ENCODE measurements around the gene CEP152.

The CEP152 gene

DNA sequence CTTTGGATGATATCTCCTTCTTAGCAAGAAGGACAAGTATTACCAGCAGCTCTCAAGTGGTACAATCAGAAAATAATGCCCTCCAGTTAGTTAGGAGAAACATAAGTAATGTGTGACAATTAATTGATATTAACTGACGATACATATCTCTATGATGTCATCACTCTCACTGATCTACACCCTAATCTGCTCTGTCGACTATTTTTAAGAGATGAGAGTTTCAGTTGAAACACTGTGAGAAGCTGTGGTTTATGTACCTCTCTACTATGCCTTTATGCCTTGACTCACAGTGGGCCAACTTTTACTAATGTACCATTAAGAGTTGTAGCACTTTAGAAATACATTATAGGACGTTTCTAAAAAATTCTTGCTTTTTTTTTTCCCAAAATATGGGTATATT is 8.6 kb downstream of the CEP152 start:
- TF ChIP-seq FOXM1 (IDR thresholded peaks at IDR 0.05; ENCODE audit: borderline replicate concordance, low read depth), result no peak
- TF ChIP-seq TAF1 (IDR thresholded peaks at IDR 0.05; ENCODE audit: low read depth), result no peak
- TF ChIP-seq, protein P1, sequence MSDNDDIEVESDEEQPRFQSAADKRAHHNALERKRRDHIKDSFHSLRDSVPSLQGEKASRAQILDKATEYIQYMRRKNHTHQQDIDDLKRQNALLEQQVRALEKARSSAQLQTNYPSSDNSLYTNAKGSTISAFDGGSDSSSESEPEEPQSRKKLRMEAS (IDR thresholded peaks at IDR 0.05), result no peak
- no peak for TF ChIP-seq CEBPB (IDR thresholded peaks at IDR 0.05)
- TF ChIP-seq EP300 (IDR thresholded peaks at IDR 0.05; ENCODE audit: borderline replicate concordance), result no peak
- TF ChIP-seq RAD21 (IDR thresholded peaks at IDR 0.05; ENCODE audit: low read depth), result no peak
- TF ChIP-seq, protein P2, sequence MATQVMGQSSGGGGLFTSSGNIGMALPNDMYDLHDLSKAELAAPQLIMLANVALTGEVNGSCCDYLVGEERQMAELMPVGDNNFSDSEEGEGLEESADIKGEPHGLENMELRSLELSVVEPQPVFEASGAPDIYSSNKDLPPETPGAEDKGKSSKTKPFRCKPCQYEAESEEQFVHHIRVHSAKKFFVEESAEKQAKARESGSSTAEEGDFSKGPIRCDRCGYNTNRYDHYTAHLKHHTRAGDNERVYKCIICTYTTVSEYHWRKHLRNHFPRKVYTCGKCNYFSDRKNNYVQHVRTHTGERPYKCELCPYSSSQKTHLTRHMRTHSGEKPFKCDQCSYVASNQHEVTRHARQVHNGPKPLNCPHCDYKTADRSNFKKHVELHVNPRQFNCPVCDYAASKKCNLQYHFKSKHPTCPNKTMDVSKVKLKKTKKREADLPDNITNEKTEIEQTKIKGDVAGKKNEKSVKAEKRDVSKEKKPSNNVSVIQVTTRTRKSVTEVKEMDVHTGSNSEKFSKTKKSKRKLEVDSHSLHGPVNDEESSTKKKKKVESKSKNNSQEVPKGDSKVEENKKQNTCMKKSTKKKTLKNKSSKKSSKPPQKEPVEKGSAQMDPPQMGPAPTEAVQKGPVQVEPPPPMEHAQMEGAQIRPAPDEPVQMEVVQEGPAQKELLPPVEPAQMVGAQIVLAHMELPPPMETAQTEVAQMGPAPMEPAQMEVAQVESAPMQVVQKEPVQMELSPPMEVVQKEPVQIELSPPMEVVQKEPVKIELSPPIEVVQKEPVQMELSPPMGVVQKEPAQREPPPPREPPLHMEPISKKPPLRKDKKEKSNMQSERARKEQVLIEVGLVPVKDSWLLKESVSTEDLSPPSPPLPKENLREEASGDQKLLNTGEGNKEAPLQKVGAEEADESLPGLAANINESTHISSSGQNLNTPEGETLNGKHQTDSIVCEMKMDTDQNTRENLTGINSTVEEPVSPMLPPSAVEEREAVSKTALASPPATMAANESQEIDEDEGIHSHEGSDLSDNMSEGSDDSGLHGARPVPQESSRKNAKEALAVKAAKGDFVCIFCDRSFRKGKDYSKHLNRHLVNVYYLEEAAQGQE (IDR thresholded peaks at IDR 0.05; ENCODE audit: low read depth), result no peak
- no peak for TF ChIP-seq YY1 (IDR thresholded peaks at IDR 0.05; ENCODE audit: low read depth)
- TF ChIP-seq, protein P3, sequence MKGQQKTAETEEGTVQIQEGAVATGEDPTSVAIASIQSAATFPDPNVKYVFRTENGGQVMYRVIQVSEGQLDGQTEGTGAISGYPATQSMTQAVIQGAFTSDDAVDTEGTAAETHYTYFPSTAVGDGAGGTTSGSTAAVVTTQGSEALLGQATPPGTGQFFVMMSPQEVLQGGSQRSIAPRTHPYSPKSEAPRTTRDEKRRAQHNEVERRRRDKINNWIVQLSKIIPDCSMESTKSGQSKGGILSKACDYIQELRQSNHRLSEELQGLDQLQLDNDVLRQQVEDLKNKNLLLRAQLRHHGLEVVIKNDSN (IDR thresholded peaks at IDR 0.05), result no peak
- TF ChIP-seq EGR1 (IDR thresholded peaks at IDR 0.05), result no peak
- no peak for TF ChIP-seq ZBTB7A (IDR thresholded peaks at IDR 0.05; ENCODE audit: low read depth)
- TF ChIP-seq TCF12 (IDR thresholded peaks at IDR 0.05; ENCODE audit: low read depth), result no peak
- no peak for TF ChIP-seq NFIC (IDR thresholded peaks at IDR 0.05)
- no peak for TF ChIP-seq CREB1 (IDR thresholded peaks at IDR 0.05; ENCODE audit: low read depth)

DNA sequence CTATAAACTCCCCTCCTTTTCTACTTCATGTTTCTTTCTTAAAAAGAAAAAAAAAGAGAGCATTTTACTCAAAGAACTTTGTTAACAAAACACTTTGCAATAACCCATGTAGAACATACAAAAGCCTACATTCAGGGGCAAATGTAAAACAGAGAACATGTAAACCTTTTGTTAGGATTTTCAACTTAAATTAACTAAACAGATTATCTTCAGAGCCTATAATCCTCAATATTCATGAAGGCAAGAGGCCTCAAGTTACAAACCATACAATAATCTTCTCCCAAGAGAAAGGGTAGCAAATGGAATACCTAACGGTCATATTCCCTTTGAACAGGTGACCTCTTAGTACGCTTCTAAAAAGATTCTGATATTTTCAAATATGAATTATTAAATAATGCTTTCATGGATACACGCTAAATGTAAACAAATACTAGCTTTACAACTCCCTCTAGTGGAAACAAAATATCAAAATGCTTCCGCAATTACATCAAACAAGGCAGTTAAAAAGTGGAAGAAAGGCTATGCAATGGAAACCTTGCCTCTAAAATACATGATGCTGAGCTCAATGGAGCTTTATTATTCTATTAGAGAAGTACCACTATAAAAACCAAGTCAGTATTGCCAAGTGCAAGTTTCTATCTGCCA is 9.9 kb downstream of the CEP152 start:
- TF ChIP-seq EP300 (IDR thresholded peaks at IDR 0.05; ENCODE audit: borderline replicate concordance) (no peak), RAD21 (IDR thresholded peaks at IDR 0.05; ENCODE audit: low read depth) (peak; percentile 41)

- no peak for TF ChIP-seq FOXM1 (IDR thresholded peaks at IDR 0.05; ENCODE audit: borderline replicate concordance, low read depth)
- TF ChIP-seq EGR1 (IDR thresholded peaks at IDR 0.05), result no peak
- no peak for TF ChIP-seq YY1 (IDR thresholded peaks at IDR 0.05; ENCODE audit: low read depth)
- no peak for TF ChIP-seq EP300 (IDR thresholded peaks at IDR 0.05; ENCODE audit: borderline replicate concordance)
- TF ChIP-seq ZBTB7A (IDR thresholded peaks at IDR 0.05; ENCODE audit: low read depth), result no peak
- no peak for TF ChIP-seq CREB1 (IDR thresholded peaks at IDR 0.05; ENCODE audit: low read depth)
- no peak for TF ChIP-seq CEBPB (IDR thresholded peaks at IDR 0.05)
- TF ChIP-seq, protein P3 (IDR thresholded peaks at IDR 0.05), result no peak
- TF ChIP-seq NFIC (IDR thresholded peaks at IDR 0.05), result no peak
- no peak for TF ChIP-seq TAF1 (IDR thresholded peaks at IDR 0.05; ENCODE audit: low read depth)
- TF ChIP-seq TCF12 (IDR thresholded peaks at IDR 0.05; ENCODE audit: low read depth), result no peak
- TF ChIP-seq, protein P2 (IDR thresholded peaks at IDR 0.05; ENCODE audit: low read depth), result no peak
- no peak for TF ChIP-seq RAD21 (IDR thresholded peaks at IDR 0.05; ENCODE audit: low read depth)
- TF ChIP-seq TEAD4 (IDR thresholded peaks at IDR 0.05), result no peak
- TF ChIP-seq, protein P1 (IDR thresholded peaks at IDR 0.05), result no peak
Observed at GRCh38 chr15:48800245-48800644, 10.6 kb downstream of the CEP152 start.

DNA sequence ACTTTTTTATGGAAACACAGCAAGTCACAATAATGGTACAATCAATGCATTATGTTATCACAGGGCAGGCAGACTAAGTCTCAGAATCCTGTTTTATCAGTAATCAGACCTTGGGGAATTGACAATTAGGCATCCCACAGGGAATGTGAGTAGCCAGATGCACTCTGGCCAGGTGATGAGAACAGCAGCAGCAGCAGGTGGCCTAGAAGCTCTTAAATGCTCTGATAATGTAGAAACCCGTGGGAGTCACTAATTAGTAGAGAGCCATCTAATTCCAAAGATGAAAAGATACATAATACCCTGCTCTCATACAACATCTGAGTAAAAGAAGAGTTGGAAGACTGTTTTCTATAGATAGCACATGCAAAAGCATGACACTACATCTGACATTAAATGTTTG is 12.6 kb downstream of the CEP152 start:
- TF ChIP-seq FOXM1 (IDR thresholded peaks at IDR 0.05; ENCODE audit: borderline replicate concordance, low read depth) (no peak), NFIC (IDR thresholded peaks at IDR 0.05) (no peak), EGR1 (IDR thresholded peaks at IDR 0.05) (no peak), TCF12 (IDR thresholded peaks at IDR 0.05; ENCODE audit: low read depth) (no peak), EP300 (IDR thresholded peaks at IDR 0.05; ENCODE audit: borderline replicate concordance) (no peak), CREB1 (IDR thresholded peaks at IDR 0.05; ENCODE audit: low read depth) (no peak), TAF1 (IDR thresholded peaks at IDR 0.05; ENCODE audit: low read depth) (no peak), ZBTB7A (IDR thresholded peaks at IDR 0.05; ENCODE audit: low read depth) (no peak)
- TF ChIP-seq, protein P3 (IDR thresholded peaks at IDR 0.05), result no peak
- TF ChIP-seq, protein P1 (IDR thresholded peaks at IDR 0.05), result no peak

DNA sequence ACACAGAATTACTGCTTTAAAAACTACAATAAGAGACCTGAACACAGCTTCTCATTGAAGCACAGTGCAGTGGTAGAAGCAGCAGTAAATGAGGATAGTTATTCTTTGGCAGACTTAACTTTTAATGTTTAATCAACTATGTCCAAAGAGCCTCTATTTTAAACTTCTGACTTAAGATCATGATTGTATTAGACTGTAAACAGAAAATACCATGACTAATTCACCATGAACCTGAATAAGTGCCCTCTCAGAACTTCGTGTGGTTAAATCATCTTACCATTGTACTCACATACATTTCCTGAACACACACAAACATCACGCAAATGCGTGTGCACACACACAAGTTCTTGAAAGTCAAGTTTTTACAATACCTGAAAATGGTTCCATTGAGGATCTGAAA is 13.9 kb downstream of the CEP152 start:
- TF ChIP-seq TEAD4 (IDR thresholded peaks at IDR 0.05), result no peak
- no peak for TF ChIP-seq TCF12 (IDR thresholded peaks at IDR 0.05; ENCODE audit: low read depth)
- TF ChIP-seq TAF1 (IDR thresholded peaks at IDR 0.05; ENCODE audit: low read depth), result no peak
- TF ChIP-seq, protein P2 (IDR thresholded peaks at IDR 0.05; ENCODE audit: low read depth), result no peak
- TF ChIP-seq, protein P3 (IDR thresholded peaks at IDR 0.05), result no peak
- no peak for TF ChIP-seq CEBPB (IDR thresholded peaks at IDR 0.05)
